HG03354 (cell line): Measurements from ENCODE around the gene MRTFA.
"Not testable (repeated sequence)": the region's sequence is repeated elsewhere in the genome, so short reads cannot be mapped to it uniquely, and the experiment has no call there.

Source experiments
- ATAC-seq: cut with Tn5 transposase; IDR thresholded peaks from one replicate; pipeline ENCODE4 v1.9.1; 2021; ENCODE audit warnings: mild to moderate bottlenecking; ENCODE audit not compliant: unreplicated experiment, poor library complexity, severe bottlenecking

The MRTFA gene

GRCh38 chr22:40603088-40603605 is 33.4 kb downstream of the MRTFA start:
- ATAC-seq, result no peak

- no peak for ATAC-seq
Observed at GRCh38 chr22:40602231-40602630, 34.3 kb downstream of the MRTFA start.

GRCh38 chr22:40599731-40600130 is 36.8 kb downstream of the MRTFA start:
- no peak for ATAC-seq

GRCh38 chr22:40598712-40599111 is 37.8 kb downstream of the MRTFA start:
- not testable (repeated sequence) for ATAC-seq

- no peak for ATAC-seq
Observed at GRCh38 chr22:40597526-40598430, 38.7 kb downstream of the MRTFA start.

- no peak for ATAC-seq
Observed at GRCh38 chr22:40595497-40596234, 40.9 kb downstream of the MRTFA start.

- ATAC-seq, result no peak
Observed at GRCh38 chr22:40594924-40595323, 41.6 kb downstream of the MRTFA start.

- no peak for ATAC-seq
Observed at GRCh38 chr22:40594346-40594745, 42.2 kb downstream of the MRTFA start.

- ATAC-seq, result no peak
Observed at GRCh38 chr22:40593460-40594273, 42.9 kb downstream of the MRTFA start.

- ATAC-seq, result no peak
Observed at GRCh38 chr22:40592352-40593113, 44.0 kb downstream of the MRTFA start.

GRCh38 chr22:40588726-40589125 is 47.8 kb downstream of the MRTFA start:
- ATAC-seq, result no peak

- no peak for ATAC-seq
Observed at GRCh38 chr22:40586781-40587180, 49.7 kb downstream of the MRTFA start.

- ATAC-seq, result no peak
Observed at GRCh38 chr22:40585310-40585751, 51.2 kb downstream of the MRTFA start.

GRCh38 chr22:40584766-40585165 is 51.8 kb downstream of the MRTFA start:
- not testable (repeated sequence) for ATAC-seq

- no peak for ATAC-seq
Observed at GRCh38 chr22:40583053-40583741, 53.3 kb downstream of the MRTFA start.

- no peak for ATAC-seq
Observed at GRCh38 chr22:40582063-40582462, 54.5 kb downstream of the MRTFA start.

- ATAC-seq, result no peak
Observed at GRCh38 chr22:40580631-40581030, 55.9 kb downstream of the MRTFA start.

- no peak for ATAC-seq
Observed at GRCh38 chr22:40578171-40578570, 58.3 kb downstream of the MRTFA start.

GRCh38 chr22:40572976-40573375 is 63.5 kb downstream of the MRTFA start:
- no peak for ATAC-seq
